Glomerular visceral epithelial cell (primary cell): ENCODE measurements around the gene RPRD1B.
"Not testable (repeated sequence)": the region's sequence is repeated elsewhere in the genome, so short reads cannot be mapped to it uniquely, and the experiment has no call there.

Source experiments
- DNase-seq: peaks from one replicate; pipeline ENCODE4 v3.0.0-alpha.2; 2016; ENCODE audit errors: extremely low spot score

The RPRD1B gene

DNA sequence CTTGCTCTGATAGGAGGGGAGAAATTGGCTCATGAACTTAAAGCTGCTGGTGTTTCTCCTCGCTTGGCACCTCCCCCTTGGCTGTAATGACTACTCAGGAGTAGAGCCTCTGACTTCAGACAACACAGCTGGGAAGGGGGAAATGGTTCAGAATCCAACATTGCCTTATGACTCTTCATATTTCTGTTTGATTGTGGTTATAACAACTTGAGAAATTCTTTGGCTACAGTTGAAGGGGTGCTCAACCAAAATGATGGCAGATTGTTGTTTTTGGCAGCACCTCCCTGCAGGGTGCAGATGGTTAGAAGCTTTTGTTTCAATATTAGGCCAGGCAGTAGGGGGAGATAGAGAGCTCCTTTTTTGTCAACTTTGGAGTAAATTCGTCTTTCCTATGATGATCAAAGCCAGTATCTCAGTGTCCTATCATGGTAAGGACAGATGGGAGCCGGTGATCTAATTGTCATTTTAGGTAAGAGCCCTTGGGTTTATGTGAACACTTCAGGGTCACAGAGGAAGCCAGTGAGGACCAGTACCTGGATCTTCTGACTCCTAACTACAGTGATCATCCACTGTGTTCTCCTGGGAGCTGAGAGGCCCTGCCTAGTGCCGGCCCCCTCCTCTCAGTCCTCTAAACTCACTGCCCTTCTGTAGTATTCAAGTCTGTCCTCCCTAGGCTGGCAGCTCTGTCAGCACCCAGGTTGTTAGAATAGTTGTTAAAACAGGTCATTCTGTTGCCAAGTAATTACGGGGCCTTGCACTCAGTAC is 39.9 kb downstream of the RPRD1B start:
- DNase-seq = peak; percentile 96

DNA sequence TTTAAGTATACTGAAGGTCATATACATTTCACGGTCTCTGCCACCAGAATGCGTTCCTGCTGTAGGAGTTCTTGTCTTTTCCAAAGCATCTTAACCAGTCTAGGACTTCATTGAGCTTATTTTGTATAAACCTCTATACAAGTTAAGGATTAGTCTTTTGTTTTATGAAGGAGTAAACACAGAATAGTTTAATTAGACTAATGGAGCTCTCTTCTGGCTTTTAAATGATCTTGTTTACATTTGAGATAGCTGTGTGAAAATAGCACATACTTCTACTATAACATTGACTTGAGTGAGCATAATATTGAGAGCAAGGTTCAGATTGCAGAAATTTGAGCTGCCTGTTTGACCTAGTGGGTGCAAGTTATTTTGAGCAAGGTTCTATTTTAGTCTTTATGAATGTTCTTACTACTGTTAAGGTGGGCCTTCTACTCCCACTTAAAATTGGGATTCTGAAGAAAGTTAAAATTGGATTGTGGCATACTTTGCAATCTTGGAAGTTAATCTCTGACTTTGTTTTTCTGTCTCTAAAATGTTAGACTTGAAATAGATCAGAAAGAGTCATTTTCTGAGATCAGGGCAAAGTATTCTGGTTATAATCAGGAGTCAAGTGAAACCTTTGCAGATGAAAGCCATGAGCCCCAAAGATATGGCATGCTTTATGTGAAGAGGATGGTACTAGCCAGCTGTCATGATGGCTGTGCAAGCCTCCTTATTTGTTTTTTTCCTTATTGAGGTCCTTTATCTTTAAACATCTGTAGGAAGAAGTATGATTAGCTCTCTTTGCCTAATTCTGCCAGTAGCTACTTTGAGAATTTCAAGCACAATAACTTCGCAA is 41.8 kb downstream of the RPRD1B start:
- no peak for DNase-seq

DNA sequence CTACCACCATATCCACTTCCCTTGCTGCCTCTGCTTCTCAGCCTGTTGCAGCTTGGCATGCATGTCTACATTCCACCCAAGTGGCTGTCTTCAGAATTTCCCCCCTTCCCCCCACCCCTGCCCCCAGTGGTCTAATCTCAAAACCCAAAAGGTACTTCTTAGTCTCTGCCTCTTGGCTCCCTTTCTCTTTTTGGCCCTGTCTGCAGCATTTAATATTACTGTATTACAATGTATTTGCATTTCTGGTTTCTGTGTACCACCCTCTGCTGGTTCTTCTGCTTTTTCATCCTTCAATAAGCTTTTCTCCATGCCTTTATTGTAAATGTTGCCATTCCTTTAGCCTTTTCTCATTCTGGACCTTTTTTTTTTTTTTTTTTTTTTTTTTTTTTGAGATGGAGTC is 43.0 kb downstream of the RPRD1B start:
- no peak for DNase-seq

DNA sequence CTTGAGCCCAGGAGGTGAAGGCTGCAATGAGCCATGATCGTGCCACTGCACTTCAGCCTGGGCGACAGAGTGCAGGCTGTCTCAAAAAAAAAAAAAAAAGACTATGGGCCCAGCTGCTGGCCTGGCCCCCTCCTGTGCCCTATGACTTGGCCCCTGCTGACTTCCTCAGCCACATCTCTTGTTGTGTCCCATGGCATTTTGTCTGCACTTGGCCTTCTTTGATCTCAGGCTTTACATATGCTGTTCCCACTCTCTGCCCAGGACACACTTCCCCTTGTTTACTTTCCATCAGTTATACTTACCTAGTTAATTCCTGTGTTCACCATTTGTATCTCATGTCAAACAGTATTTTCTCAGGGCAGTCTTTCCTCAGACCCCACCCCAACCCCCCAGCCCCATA is 44.5 kb downstream of the RPRD1B start:
- no peak for DNase-seq

DNA sequence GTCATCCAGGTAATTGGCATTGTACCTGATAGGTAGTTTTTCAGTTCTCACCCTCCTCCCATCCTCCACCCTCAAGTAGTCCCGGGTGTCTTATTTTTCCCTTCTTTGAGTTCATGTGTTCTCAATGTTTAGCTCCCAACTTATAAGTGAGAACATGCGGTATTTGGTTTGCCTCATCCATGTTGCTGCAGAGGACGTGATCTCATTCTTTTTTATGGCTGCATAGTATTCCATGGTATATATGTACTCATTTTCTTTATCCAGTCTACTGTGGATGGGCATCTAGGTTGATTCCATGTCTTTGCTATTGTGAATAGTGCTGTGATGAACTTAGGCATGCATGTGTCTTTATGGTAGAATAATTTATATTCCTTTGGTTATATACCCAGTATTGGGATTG is 45.8 kb downstream of the RPRD1B start:
- no peak for DNase-seq

DNA sequence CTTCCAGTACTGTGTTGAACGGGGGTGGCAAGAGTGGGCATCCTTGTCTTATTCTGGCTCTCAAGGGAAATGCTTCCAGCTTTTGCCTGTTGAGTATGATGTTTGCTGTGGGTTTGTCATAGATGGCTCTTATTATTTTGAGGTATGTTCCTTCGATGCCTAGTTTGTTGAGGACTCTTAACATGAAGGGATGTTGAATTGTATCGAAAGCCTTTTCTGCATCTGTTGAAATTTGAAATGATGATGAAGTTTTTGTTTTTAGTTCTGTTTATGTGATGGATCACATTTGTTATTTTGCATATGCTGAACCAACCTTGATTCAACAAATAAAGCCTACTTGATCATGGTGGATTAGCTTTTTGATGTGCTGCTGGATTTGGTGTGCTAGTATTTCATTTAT is 48.0 kb downstream of the RPRD1B start:
- no peak for DNase-seq

DNA sequence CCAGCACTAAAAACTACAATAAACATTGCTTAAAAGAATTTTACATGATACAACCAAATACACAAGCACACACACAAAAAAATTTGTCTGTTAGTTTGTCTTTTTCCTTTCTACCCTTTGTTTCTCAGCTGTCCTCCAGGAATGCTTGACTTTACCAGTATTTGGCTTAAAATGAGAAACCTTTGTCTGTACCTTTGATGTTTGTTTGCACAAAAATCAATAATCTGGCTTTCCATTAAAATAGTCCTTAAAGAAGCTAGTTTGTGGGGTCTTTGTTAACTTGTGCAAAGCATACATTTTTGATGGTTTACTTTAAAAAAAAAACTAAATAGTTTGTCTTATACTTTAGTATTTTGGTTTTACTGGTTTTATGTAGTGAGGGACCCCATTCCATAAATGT is 49.3 kb downstream of the RPRD1B start:
- no peak for DNase-seq

DNA sequence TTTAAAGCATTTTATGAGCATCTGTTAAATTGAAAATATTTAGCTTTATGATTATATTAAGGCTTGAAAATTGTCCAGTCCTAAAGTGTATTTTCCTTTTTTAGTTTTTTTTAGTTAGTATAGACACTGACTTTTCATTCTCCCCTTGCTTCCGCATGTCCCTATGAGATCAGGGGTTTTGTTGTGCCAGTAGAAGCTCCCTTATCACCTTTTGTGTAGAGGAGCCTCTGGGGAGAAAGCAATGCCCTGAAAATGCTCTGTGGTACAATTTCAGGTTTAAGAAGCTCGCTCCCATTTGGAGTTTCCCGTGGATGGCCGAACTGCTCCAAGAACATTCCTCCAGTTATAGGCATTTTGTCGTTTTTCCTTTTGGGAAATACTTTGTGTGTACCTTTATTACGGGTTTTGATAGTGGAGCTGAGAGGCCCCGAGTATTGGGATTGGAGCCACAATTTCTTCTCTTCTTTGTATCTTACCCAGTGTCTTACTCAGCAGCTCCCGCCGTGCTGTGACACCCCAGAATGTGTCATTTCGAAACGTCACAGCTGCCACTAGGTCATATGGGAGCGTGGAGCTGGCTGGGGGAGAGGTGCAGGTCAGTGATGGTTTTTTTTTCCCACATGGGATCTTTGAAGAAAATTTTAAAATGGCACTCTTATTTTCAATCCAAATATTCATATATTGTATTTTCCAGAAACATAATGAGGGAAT is 49.9 kb downstream of the RPRD1B start:
- no peak for DNase-seq

DNA sequence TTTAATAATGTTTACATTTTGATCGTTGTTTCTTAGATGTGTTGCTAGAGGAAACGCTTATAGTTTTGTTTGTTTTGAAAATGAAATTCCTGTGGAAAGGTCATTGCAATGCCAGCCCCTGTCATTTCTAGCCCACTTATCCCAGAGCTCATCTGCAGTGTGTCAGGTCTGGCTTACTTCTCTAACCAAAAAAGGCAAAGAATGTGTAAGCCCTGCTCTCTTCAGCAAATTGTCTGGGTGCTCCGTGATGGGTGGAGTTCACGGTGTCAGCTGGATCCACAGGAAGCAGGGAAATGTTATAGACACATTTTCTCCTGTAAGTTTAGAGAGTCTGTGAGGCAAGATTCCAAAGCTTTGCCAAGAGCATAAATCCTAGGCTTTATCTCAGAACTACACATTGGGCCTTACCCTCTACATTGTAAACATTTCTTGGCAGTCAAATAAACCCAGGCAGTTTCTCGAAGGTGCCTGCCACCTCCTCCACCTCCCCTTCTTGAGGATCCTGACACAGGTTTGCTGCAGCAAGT is 50.9 kb downstream of the RPRD1B start:
- no peak for DNase-seq

DNA sequence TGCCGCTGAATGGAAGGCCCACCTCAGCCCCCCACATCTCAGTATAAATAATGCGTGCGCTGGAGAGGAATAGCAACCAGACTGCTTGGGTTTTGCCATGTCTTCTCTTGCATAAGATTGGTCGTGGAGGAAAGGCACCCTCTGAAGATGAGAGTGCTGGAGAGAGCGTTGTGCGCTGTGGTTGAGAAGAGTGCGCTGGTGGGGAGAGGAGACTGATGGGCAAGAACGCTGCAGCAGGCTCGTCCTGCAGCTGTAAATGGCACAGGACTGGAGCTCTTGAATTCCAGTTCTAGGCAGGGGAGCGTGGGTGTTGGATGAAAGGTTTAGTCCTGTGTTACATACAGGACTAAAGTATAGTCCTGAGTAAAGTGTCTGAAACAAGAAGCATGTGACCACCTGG is 51.5 kb downstream of the RPRD1B start:
- DNase-seq = no peak

DNA sequence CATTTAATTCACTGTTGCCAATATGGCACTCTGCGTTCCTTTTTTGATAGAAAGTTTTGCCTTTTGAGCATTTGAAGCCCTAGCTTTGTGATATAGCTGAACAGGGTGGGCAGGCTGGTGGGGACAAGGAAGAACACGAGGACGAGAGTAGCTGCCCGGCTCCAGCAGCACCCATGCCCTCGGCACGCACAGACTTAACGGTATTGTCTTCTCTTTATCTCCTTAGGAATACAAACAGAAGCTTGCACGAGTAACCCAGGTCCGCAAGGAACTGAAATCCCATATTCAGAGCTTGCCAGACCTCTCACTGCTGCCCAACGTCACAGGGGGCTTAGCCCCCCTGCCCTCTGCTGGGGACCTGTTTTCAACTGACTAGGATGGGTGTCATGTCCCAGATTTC is 56.0 kb downstream of the RPRD1B start:
- no peak for DNase-seq

DNA sequence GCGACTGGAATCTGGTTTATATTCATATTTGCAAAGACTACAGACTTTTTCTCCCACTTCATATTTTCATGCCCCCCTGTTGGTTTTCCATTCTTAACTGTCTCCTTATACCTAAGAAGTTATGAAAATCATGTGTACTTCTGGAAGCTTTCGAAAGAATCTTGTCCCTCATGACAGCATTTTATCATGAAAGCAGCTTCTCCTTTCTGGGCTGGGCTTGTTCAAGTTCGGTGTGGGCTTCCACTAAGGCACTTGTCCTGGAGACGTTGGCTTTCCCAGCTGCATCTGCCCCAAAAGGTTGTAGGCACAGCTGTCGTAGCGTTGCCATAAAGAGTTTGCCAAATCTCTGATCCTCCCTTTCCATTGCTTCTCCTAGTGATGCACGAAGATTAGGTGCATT is 56.5 kb downstream of the RPRD1B start:
- no peak for DNase-seq

DNA sequence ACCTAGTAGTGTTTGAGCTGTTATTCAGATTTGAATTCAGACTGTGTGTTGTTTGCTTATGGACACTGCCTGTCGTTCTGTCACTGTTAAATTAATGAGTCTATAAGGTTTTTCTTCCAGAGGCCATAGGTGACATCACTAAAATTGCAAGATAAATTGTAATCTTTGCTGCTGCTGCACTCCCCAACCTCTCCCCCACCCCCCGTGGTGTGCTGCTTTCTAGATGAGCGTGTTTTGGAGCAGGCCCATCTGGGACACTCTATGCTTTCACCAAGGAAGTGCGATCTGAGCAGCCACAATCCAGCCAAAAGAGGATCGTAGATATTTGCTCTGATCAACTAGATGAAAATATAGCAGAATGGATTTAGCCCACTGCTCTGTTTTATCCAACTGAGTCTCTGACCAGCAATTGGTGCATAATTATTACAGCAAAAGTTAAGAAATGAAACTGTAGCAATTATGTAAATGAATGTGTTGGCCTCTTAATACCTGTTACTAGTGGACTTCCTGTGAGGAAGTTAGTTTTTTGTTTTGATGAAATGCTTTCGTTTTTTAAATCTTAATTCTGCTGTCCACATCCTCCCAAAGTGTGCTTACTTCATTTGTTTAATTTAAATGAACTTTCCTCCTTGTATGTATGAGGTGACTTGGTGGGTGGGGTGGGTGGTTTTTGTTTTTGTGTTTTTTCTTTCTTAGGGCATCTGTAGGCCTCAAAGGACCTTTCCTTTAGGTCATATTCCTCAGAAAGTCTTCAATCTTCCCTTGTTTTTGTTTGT is 58.1 kb downstream of the RPRD1B start:
- no peak for DNase-seq

DNA sequence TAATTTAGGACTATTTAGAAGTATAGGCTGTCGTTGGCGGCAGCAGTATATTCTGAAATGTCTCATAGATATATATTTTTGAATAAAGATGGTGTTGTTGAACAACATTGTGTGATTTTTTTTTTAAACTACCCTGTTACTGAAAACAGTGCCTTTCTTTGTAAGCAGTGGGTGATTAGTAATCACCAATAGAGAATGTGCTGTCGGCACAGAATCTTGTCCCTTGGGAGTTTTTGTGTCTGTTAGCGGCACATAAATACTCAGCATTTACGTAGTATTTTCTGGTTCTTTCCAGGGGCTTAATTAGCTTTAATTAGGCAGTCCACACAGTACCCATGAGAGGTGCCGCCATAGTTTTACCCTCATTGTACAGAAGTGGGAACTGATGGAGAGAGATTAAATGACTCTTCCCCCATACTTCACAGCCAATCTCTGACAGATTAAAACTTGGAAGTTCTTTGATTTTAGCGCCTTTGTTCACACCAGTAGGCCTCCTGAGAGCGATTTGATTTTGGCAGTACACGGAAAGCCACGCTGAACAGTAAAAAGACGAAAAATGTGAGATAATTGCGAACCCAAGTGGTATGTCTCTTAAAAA is 58.8 kb downstream of the RPRD1B start:
- DNase-seq = no peak

DNA sequence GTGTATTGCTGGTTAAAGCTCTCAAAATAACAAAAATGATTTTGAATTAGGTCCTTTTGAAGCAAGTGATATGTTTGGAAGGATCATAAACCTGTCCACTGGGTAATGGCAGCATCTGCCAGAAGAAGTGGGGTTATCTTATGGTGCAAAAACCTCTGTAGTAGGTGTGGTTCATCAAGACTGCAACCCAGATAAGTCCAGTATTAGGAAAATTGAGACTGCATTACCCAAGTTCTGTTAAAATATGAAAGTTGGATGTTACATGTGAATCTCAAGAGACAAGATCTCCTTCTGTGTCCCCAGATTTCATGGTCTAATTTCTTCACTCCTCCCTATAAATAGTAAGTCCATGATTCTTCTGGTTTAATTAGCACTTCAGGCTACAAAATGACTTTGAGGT is 59.4 kb downstream of the RPRD1B start:
- no peak for DNase-seq

DNA sequence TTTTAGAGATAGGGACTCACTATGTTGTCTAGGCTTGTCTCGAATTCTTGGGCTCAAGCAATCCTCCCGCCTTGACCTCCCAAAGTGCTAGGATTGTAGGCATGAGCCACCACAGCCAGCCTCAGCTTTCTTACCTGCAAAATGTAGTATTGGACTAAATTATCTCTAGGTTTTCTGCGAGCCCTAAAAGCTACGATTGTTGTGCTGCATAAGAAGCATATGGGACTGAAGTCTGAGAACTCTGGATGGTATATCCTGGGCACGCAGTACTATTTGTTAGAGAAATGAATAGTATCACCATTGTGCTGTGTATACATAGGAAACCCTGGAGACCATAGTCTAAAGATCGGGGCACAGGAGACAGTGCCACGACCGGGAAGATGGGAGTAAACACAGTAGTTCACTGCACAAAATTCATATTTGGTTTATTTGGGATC is 60.1 kb downstream of the RPRD1B start:
- no peak for DNase-seq

DNA sequence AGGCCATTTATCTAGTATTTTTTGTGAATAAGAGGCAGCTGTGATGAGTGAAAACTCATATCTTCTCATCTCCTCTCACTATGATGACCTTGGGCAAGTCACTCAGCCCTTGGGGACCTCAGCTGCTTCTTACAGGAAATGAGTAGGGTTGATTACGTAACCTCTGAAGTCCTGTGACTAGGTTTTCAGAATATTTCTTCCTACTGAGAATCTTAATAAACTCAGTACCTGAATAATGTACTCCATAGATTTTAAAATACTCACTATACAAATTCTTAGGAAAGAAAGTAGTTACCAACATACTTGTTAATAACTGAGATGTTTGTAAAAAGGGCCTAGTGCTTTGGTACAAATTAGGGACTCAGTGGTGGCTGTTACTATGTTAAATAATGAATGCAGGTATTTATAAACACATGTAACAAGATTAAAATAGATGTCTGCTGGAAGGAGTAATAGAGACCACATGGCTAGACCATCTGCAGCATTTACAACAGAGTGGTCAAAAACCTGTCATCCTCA is 60.9 kb downstream of the RPRD1B start:
- DNase-seq = peak; percentile 40

DNA sequence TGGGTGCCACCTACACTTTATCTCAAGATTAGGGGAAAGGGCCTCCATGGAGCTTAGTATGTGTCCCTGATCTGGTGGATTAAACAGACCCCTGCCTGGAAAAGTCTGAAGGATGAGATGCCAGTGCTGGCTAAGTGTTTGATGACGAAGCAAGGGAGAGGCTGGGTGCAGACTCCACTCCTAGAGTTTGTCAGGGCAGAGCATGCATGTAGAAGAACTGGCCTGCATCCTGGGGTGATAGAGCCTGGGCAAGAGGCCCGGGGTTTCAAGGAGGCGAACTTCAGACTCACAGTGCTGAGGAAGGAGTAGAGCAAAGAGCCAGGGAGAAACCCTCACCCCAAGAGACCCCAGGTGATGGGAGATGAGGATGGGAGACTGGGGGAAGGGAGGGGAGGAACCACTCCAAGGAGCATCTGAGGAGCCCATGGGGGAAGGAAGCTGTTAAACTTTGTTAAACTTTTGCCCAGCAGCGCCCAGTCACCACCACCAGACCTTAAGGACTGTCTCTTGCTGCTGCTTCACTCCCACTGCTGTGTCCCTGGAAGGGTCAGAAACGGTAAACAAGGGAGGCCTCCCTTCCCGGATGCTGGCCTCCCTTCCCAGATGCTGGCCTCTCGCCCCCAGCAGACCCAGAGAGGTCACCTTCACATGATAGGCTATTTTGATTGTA is 61.6 kb downstream of the RPRD1B start:
- no peak for DNase-seq

DNA sequence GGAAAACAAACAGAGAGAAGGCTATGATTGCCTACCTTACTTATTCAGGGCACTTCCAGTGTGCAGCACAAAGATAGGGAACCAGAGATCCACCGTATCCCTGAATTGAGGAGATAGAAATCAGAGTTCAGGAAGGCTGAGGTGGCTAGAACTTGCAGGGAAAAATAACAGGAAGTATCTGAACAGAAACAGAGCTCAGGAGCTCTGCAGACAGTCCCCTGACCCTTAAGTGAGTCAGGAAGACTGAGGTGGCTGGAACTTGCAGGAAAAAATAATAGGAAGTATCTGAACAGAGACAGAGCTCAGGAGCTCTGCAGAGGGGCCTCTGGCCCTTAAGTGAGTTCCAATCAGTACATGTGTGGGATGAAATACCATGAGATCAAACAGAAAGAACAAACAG is 65.4 kb downstream of the RPRD1B start:
- DNase-seq = no peak

DNA sequence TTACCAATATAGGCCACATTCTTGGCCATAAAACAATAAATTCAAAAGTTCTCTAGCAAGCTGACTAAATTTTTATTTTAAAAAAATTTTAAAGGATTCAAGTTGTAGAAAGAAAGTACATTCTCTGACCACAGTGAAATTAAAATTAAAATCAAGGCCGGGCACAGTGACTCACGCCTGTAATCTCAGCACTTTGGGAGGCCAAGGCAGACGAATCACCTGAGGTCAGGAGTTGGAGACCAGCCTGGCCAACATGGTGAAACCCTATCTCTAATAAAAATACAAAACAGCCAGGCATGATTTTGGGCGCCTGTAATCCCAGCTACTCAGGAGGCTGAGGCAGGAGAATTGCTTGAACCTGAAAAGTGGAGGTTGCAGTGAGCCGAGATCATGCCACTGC is 68.7 kb downstream of the RPRD1B start:
- DNase-seq = not testable (repeated sequence)
